ENCODE measurements around the gene C17orf113.
"Not testable (repeated sequence)": the region's sequence is repeated elsewhere in the genome, so short reads cannot be mapped to it uniquely, and the experiment has no call there.

The C17orf113 gene

DNA sequence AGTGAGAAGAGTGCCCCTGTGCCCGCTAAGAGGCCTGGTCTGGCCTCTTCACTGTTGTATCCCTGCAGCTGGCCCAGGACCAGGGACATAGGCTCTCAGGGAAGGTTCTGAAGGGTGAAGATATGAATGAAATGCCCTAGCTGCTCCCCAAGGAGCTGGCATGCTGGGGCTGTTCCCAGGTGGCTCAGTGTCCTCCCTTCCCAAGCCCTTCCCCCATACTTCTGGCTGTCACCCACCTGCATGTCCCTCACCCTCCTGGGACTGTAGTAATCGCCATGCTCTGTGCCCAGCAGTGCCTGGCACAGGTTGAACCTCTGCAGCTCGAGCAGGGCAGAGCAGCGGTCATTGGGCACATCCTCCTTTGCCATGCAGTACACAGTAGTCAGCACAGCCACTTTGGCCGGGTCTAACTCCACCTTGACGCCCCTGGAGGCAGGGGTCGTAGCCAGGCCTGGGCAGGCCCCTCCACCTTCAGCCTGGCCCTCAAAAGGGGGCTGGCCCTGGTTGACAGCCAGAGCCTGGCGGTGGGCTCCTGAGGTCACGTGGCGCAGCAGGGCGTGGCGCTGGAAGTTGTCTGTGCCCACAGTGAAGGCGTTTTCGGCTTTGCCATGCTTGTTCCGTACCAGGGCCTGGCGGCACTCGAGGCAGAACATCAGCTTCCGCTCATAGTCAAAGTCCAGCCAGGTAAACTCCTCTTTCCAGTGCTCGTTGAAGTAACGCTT is 7.6 kb downstream of the C17orf113 start:
- DNase-seq (ENCODE audit: low read depth in 2 of 3, low spot score in 2 of 3) = no peak

DNA sequence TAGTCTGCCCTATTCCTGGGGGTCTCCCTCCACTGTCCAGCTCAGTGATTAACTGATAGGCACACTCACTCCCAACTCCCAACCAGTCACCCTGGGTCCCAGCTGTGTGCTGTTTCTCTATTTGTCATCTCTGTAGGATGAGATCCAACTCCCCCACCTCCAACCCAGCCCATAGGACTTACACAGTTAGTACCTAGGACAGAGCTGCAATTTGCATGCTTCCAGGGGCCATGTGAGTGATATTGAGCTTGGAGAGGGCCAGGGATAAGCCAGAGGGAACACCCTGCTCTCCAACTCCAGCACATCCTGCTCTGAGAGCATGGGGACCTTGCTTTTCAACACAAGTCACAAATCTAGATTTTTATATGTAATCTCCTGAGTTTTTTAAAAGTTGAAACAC is 8.8 kb downstream of the C17orf113 start:
- DNase-seq (ENCODE audit: low read depth in 2 of 3, low spot score in 2 of 3) = no peak

DNA sequence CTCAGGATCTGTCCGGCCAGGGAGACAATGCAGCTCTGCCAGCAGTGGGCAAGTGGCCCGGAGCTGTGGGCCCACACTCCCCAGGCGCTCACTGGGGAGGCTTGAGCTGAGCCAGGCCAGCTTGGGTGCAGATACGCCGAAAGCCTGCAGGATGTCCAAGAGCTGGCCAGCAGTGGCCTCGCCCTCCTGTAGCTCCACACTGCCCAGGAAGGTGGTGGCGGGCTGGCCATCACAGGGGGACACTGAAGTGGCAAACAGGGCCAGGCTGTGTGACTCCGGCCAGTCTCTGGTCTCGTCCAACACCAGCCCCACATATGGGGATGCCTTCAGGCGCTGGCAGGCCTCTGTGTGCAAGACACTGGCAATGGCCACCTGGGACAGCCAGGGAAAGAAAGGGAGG is 9.6 kb downstream of the C17orf113 start:
- no peak for DNase-seq (ENCODE audit: low read depth in 2 of 3, low spot score in 2 of 3)

DNA sequence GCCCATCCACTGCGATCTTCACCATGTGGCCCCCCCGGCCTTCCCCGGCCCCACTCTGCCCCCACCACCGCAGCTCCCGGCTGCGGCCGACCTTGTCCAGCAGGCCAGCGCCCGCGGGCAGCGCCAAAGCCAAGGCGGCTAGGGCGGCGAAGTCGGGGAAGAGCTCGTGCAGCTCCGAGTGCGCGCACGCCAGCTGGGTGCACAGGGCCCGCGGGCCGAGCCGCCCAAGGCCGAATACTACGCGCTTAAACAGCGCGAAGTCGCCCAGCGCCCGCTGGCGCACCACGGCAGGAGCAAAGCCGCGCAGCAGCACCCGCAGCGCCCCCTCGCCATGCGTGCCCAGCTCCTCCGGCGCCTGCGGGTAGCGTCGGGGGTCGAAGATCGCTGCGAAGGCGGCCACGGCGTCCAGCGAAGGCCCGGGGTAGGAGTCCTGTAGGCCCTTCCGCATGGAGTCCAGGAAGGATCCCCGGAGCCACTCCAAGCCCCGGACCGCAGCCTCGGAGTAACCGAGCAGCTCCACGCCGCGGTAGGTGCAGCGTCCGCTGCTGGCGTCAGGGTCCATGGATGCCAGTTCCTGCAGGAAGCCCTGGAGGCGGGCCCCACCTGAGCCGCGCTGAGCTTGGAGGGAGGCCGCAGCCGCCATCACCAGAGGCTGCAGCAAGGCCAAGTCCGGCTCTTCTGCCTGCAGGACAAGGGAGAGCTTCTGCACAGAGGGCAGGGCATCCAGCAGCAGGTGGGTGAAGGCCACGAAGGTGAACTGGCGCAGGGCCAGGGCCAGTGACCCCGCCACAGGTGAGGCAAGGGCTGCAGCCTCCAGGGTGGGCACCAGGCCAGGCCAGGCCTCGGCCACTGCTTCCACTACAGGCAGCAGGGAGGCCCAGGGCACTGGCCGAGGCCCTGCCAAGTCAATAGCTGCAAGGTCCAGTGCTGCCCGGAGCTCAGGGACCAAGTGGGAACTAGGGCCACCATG is 10.3 kb downstream of the C17orf113 start:
- DNase-seq (ENCODE audit: low read depth in 2 of 3, low spot score in 2 of 3) = no peak

DNA sequence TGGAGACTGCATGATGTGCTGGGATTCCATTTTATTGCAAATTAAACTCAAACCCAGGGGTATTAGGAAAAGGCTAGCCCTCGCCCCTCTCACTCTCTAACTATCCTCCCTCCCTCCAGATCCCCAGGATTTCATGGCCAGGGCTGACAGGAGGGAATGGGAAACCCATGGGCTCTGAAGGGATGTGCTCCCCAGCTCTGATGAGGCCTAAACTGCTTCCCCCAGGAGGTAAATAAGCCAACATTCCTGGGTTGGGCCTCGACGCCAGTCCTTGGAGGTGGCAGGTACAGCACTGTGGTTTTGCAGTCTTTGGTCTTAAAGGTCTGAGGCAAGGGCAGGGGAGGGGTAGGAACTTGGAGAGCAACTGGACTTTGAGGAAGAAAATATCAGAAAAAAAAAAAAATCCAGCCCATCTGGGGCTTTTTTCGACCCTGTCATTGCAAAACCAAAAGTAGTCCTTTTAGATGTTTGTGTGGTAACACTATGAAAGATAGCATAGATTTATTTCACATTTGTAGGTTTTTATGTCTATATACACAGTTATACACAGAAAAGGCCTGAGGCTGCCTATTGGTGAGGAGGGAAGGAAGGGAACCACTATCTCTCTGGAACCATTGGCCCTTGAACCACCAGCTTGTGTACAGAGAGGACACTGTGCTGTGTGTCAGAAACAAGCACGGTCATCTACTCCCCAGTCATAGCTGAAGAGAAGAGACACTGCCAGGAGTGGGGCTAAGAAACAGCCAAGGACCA is 12.0 kb downstream of the C17orf113 start:
- DNase-seq (ENCODE audit: low read depth in 2 of 3, low spot score in 2 of 3) = no peak

DNA sequence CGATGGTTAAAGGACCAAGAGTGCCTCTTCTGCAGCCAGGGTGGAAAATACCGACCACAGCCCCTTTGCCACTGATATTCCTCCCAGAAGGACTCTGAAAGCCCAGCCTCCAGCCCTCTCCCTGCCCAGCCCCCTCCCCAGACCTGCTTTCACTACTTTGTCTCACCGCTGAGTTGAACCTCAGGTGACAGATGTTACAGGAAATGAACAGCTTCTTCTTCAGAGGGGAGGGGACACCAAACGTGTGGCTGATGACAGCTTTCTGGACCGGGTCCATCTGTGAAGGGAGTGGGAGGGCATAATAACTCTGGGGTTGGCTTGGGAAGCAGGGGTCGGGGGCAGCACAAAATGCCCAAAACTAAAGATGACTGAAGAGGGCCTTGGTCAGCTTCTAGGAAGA is 16.3 kb downstream of the C17orf113 start:
- no peak for DNase-seq (ENCODE audit: low read depth in 2 of 3, low spot score in 2 of 3)

DNA sequence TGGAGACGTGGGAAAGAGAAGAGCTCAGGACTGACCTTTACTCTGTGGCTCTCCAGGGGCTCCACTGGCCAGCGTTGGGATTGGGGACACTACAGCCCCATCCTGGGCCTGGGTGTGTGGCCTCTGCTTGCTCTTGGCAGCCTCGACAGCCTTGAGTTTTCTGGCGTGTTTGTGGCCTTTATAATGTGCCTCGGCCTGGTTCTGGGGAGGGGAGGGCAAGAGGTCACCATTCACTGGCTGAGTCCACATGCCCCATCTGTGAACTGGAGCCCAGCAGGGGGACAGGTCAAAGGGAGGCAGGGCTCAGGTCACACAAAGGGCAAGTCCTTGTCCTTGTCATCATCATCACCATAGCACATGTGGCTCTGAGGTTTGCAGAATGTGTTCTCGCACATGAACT is 18.8 kb downstream of the C17orf113 start:
- DNase-seq (ENCODE audit: low read depth in 2 of 3, low spot score in 2 of 3) = no peak

DNA sequence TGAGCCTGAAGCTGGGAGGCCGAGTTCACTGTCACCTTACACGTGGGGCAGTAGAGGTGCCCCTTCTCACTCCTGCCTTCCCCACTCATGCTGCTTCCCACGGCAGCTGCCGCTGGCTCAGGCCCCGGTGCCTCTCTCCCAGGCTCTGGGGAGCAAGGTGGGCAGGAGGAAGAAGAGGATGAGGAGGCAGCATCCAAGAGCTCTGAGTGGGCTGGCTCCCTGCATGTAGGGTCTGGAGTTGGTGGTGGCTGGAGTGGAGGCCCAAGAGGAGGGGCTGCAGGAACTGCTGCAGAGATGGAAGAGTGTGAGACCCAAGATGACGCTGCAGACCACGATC is 21.6 kb downstream of the C17orf113 start:
- DNase-seq (ENCODE audit: low read depth in 2 of 3, low spot score in 2 of 3) = no peak

DNA sequence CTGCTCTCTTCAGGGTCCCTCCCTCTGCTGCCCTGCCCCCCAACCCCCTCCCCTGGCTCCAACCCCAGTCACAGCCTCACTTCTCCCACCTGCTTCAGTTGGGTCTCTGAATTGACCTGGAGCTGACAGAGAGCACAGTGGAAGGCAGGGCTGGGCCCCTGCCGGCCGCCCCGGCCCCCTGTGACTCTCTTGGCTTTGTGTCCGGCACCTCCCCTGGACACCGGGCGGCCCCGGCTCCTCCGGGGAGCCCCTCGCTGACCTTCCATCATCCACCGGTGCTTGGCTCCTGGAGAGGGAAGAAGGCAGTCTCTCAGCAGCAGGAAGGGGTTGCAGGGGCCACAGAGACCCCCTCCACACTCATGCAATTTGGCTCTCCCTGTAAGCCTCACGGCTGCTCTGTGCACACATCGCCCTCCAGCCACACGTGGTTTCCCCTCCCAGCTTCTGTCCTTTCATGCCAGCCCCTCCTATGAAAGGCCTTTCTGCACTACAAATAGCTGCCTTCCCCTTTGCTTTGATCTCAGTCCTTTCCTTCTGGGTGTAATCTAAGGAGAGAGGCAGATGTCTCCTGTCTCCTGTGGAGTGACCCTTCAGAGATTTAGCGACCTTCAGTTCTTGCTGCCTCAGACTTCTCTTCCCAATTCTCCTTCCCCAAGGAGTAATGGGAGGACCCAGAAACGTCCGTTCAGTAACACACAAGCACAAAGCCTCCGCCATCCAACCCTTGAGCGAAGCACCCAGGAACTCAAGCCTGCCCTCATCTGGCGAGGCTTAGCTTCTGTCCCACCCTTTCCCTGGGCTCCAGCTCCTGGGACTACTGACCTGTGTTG is 22.2 kb downstream of the C17orf113 start:
- DNase-seq (ENCODE audit: low read depth in 2 of 3, low spot score in 2 of 3) = no peak

DNA sequence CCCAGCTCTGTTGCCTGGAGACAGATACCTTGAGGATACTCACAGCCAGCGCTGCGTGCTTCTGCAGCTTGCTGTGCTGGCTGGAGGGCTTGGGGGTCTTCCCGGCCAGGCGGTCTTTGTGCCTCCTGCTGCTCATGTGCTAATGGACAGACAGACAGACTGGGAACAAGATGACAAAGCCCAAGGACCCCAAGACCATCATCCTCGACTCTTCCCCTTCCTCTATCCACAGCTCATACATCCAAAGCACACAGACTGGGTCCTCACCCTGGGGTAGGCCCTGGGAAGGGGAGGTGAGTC is 22.9 kb downstream of the C17orf113 start:
- DNase-seq (ENCODE audit: low read depth in 2 of 3, low spot score in 2 of 3) = no peak

DNA sequence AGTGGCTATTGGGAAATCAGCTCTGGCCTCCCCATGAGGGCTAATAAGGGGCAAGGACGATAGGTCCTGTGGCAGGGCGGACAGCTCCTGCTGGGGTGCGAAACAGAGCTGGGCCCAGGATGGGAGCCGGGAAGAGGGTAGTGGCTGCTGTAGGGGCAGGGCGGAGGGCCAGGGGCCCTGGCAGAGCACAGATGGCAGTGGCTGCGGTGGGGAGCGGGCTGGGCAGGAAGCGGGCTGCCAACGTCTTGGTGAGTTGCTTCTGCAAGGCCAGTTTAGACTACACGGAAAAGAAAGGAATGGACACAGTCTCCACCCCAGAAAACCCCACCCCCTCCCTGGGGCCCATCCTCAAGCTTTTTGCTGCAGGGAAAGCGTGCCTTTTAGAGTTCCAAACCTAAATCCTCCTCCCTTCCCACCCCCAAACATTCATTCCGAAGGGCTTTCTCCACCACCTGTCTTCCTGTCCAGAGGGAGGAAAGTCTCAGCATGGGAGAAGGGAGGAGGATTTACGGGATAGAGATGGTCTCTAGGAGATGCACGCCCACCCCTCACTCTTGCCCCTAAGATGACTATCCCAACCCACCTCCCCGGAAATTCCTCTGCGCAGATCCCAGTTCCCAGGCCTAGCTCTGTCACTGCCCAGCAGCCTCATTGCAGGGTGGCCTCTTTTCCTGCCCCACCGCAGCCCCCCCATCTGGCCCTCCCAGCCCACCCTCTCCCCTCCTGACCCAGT is 23.4 kb downstream of the C17orf113 start:
- DNase-seq (ENCODE audit: low read depth in 2 of 3, low spot score in 2 of 3) = no peak

DNA sequence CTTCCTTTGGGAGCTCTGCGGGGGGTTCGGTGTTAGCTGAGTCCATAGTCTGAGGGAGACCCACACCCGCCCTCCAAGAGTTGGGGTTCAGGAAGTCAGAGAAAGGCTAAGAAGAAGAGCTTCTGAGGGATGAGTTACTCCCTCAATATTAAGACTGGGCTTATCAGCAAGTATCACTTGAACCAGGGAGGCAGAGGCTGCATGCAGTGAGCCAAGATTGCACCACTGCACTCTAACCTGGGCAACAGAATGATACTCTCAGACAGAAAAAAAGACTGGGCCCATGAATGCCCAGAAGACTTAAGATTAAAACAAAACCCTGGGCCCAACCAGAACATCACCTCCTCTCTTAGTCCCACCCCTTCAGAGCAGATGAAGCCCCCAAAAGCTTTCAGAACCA is 24.5 kb downstream of the C17orf113 start:
- no peak for DNase-seq (ENCODE audit: low read depth in 2 of 3, low spot score in 2 of 3)

DNA sequence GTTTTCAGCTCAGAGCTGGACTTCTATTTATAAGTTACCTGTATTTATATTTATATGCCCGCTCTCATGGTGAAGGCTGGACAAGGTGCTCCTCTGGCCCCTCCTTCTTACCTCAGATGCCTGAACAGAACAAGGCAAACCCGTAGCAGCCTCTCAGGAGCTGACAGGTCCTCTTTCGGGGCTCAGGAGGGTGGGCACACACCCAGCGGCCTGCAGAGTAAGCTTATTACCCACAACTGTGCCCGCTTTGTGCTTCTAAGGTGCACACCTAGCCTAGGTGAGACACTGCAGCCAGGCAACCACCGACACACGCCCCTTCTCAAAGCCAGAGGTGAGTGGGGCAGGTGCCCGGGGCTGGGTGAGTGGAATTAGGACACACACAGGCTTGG is 25.2 kb downstream of the C17orf113 start:
- no peak for DNase-seq (ENCODE audit: low read depth in 2 of 3, low spot score in 2 of 3)

DNA sequence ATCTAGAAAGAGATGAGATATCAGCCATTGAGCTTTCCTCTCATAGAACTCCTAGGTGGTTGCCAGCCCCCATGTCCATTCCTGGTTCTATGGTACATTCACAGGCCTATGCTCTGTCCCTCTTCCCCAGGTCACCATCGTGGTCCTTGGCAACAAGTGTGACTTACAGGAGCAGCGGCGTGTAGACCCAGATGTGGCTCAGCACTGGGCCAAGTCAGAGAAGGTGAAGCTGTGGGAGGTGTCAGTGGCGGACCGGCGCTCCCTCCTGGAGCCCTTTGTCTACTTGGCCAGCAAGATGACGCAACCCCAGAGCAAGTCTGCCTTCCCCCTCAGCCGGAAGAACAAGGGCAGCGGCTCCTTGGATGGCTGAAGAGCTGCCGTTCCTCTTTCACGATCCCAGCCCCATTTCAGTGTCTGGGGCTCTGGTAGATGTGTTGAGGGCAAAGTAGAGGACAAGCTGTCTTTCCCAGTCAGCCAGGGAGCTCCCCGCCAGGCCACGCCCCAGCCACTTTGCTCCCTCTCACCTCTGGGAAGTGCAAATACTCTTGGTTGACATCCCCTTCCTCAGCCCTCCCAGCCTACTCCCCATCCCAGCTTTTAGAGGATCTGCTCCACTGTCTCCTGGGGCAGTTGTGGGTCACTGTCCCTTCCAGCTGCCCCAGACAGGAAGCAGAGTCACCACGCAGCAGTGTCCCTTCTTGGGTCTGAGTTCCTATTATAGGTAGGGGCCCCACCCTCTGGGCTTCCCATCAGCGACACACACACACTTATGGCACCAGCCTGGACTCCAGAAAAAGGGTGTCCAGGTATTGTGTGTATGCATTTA is 26.7 kb downstream of the C17orf113 start:
- no peak for DNase-seq (ENCODE audit: low read depth in 2 of 3, low spot score in 2 of 3)

DNA sequence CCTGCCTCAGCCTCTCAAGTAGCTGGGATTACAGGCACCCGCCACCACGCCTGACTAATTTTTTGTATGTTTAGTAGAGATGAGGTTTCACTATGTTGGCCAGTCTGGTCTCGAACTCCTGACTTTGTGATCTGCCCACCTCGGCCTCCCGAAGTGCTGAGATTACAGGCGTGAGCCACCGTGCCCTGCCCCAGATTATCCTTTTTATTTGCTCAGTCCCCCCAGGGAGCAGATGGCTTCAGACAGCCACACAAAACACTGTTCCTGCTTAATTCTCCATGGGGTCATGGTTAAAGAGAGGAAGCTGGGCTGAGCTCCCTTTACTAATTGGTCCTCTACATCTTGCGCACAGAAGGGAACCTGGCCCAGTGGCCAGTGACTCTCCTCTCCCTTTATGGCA is 29.6 kb downstream of the C17orf113 start:
- DNase-seq (ENCODE audit: low read depth in 2 of 3, low spot score in 2 of 3) = not testable (repeated sequence)

DNA sequence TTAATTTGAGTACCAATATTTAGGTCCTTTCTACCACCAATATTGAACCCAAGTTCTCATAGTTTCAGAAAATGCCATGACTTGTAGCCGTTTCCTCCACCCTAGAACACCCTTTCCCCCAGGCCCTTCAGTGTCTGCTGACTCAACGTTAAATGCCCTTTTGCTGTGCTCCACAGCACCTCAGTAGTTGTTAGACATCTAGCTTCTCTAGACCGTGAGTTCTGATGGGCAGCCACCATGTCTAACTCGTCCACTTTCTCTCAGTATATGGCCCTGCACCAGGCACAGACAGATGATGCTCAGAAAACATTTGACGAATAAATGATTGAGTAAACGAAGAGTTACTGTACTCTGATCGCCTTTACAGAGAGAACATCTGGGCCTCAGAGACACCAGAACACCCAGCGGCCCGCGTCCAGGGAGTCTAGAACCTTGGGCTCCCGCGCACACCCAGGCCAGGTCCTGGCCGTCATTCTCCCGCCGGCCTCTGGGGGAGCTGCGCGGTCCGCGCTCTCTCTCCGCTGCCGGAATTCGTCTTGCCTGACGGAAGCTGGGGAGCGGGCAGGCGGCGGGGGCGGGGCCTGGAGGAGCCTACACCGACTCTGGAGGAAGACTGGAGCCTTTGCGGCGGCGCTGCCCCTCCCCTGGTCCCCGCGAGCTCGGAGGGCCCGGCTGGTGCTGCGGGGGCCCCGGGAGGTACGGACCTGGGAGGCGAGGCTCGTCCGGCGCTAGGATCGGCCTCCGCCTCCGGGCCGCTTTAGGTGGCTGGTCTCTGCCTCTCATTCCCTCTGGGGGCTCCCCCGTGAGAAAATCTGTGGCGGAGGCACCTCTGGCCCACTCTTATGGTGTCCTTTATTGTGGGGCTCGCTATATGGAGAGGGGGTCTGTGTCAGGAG is 30.6 kb downstream of the C17orf113 start, which contains the start of gene NKIRAS2:
TSS of gene NKIRAS2 (plus strand) at position 582 of the 896 bp plus-strand sequence. CDS start 1,488 bp downstream, outside the sequence.
- DNase-seq (ENCODE audit: low read depth in 2 of 3, low spot score in 2 of 3) = peak; percentile 80 to 87 (median 85)

DNA sequence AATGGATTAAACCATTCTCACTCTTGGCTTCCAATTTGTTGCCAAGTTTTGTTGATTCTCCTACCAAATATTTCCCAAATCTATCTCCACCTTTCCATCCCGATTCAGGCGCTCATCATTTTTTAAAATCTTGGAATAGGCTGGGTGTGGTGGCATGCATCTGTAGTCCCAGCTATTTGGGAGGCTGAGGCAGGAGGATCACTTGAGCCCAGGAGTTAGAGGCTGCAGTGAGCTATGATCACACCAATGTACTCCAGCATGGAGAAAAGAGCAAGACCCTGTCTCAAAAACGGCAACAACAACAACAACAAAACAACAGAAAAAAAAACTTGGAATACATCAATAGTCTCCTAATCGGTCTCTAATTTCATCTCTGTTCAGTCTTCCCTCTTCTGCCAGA is 31.4 kb downstream of the C17orf113 start:
- no peak for DNase-seq (ENCODE audit: low read depth in 2 of 3, low spot score in 2 of 3)

DNA sequence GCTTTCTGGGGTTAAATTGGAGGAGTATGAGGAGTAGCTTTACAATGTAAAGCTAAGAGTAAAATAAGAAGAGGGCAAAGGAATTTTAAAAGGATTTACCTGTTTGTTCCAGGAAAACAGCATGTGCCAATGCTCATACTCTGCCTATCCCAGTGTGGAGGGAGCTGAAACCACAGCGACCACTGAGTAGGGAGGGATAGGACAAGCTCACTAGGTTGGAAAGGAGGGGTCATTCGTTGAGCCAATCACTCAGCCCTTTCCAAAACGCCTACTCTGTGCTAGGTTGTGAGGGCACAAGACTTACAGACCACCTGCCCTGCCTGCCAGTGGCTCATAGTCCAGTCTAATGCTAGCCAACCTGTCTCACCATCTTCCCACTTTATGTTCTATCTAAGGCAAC is 32.1 kb downstream of the C17orf113 start:
- no peak for DNase-seq (ENCODE audit: low read depth in 2 of 3, low spot score in 2 of 3)

DNA sequence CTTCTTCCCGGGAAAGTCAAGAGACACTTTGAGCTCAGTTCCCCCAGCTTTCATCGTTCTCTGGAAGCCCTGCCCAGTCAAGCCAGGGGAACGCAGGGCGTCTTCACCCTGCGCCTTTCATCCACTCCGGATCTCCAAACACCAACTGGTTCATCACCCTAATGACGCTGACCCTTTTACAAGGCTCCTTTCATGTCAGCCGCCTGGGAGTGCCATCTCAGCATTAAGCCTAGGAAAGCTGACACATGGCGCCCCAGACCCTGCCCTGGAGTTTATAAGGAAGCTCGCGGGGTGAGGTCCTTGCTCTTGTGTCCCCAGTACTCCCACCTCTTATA is 32.6 kb downstream of the C17orf113 start:
- DNase-seq (ENCODE audit: low read depth in 2 of 3, low spot score in 2 of 3) = no peak

Data from activated CD8-positive, alpha-beta memory T cell treated with anti-CD3 and anti-CD28 coated beads for 48 hours (primary cell).